GM12874 (cell line): ENCODE results near the gene DTNBP1.
A peak's percentile ranks its signal among the peaks of the same experiment; 100 is the strongest.

Source experiments
- TF ChIP-seq, protein P1 (sequence below): IDR thresholded peaks from 2 replicates; pipeline ENCODE4 v1.5.1; 2011; ENCODE audit warnings: low read depth, mild to moderate bottlenecking, control low read depth, low read length, moderate library complexity; ENCODE audit not compliant: insufficient read depth

The DTNBP1 gene

DNA sequence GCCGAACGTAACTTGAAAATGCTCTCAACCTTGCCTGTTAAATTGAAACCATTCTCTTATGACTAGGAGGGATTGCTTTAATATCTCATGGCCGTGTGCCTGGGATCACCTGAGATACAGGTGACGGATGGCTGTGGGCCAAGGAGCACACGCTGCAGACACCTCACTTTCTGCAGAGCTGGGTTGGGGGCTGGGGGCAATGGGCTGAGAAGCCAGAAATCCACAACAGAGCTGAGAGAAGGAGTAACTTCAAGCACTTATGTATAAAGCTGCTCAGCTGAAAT, 170.9 kb downstream of the DTNBP1 start:
- TF ChIP-seq, protein P1, sequence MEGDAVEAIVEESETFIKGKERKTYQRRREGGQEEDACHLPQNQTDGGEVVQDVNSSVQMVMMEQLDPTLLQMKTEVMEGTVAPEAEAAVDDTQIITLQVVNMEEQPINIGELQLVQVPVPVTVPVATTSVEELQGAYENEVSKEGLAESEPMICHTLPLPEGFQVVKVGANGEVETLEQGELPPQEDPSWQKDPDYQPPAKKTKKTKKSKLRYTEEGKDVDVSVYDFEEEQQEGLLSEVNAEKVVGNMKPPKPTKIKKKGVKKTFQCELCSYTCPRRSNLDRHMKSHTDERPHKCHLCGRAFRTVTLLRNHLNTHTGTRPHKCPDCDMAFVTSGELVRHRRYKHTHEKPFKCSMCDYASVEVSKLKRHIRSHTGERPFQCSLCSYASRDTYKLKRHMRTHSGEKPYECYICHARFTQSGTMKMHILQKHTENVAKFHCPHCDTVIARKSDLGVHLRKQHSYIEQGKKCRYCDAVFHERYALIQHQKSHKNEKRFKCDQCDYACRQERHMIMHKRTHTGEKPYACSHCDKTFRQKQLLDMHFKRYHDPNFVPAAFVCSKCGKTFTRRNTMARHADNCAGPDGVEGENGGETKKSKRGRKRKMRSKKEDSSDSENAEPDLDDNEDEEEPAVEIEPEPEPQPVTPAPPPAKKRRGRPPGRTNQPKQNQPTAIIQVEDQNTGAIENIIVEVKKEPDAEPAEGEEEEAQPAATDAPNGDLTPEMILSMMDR: no peak

GRCh38 chr6:15491255-15491985, 171.4 kb downstream of the DTNBP1 start:
- TF ChIP-seq, protein P1: peak; percentile 87

- TF ChIP-seq, protein P1: no peak
Measured at GRCh38 chr6:15490242-15491100, 172.4 kb downstream of the DTNBP1 start.

GRCh38 chr6:15489261-15489962, 173.4 kb downstream of the DTNBP1 start:
- TF ChIP-seq, protein P1: no peak

- TF ChIP-seq, protein P1: no peak
Measured at GRCh38 chr6:15487262-15487661, 175.6 kb downstream of the DTNBP1 start.

- TF ChIP-seq, protein P1: no peak
Measured at GRCh38 chr6:15485936-15486335, 176.9 kb downstream of the DTNBP1 start.

DNA sequence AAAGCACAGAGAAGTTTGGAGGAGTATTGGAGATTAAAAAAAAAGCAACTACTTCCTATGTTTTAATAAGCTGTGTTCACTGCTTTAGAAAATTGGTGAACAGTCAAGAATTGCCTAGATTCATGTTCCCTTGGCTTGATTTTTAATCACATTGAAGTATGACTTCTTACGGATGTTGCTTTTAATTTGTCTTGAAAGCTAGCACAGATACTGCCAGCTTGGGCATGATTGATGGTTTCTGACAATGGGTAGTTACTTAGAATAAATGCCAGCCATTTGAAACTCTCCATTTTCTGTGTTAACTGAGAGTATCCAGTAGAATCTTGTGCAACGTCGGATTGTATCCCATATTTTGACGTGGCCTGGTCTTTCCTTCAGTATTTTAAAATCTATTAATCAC, 178.0 kb downstream of the DTNBP1 start:
- TF ChIP-seq, protein P1: no peak
